ENCODE data around the gene MRPS18A. TPM values are rescaled to one million over a fixed set of nuclear protein-coding genes. Genes with fewer than 3 reads are reported as not detected.

The MRPS18A gene
- total and polyA plus RNA-seq, 2 of the 13 experiments (the other 11 are each of a cell fraction or from before 2014, with no cell fraction given): 87.8 to 89.1 TPM

GRCh38 chr6:43671801-43672690 is 15.5 kb downstream of the MRPS18A start:
- POLR2A ChIA-PET: interaction anchor here (0.8 to 7.5 kb wide), 19 partner anchors 12 to 575 kb away, joined by 3 to 55 read pairs (median 4); partner anchors contain the start of genes GTPBP2, HSP90AB1, MAD2L1BP and MRPS18A
- 11% methylated on average over 8 of the region's 16 CpGs for WGBS (ENCODE audit: low lambda C conversion rate)
- H3K9ac ChIP-seq (ENCODE audit: insufficient read depth, low read depth, low read length): peak overlapping the region; percentile 7; the same call in 1 of the 2 replicates
- no peak overlapping the region for H2AFZ ChIP-seq (ENCODE audit: low read length)
- peaks cover 70% of the 10 kb centered on the region for H3K4me1 ChIP-seq (ENCODE audit: insufficient read depth, low read length)
- H3K36me3 ChIP-seq (replicated peaks in 1 of 2; ENCODE audit: control insufficient read depth in 1 of 2, insufficient read depth in 2 of 2, low read length in 2 of 2): peaks cover 32 to 50% of the 10 kb centered on the region in 2 experiments
- in situ Hi-C loops (cut with HindIII; ENCODE audit: extremely low pct_ligation_motif_present, low pct_unique_long_range_greater_than_20kb) (no loop called here), intact Hi-C loops (cut with micrococcal nuclease; ENCODE audit: unreplicated experiment) (loop anchor here (1.0 to 2.0 kb wide), 3 partner anchors 15 to 41 kb away; partner anchors contain the start of gene MRPS18A)
- no TSS peak for BruUV-seq (replicated peaks)
- no peaks in the 10 kb centered on the region for H4K20me1 ChIP-seq (ENCODE audit: insufficient read depth, low read length)
- H3K4me3 ChIP-seq (replicated peaks in 1 of 3; ENCODE audit: insufficient read depth in 1 of 3, low read depth in 2 of 3, low read length in 3 of 3): peak overlapping the region in 2 of 3 experiments; percentile 13 to 44; a peak in 3 of 6 replicates
- H3K27me3 ChIP-seq (ENCODE audit: control insufficient read depth in 1 of 2, insufficient read depth in 2 of 2, low read length in 2 of 2): no peaks in the 10 kb centered on the region
- CTCF ChIA-PET (ENCODE audit: low intra/inter-chr PET ratio, low total read pairs): no interaction called here
- peak; percentile 63 for ATAC-seq
- FAIRE-seq: peak; percentile 89
- H3K9me3 ChIP-seq (ENCODE audit: low read length): no peaks in the 10 kb centered on the region
- DNase-seq (ENCODE audit: low spot score): peak; percentile 88
- peak overlapping the region; percentile 68 for H3K27ac ChIP-seq (ENCODE audit: extremely low read length, insufficient read depth, low read length)
- peak overlapping the region; percentile 70 for H3K4me2 ChIP-seq (ENCODE audit: low read depth, low read length)
- no peaks in the 10 kb centered on the region for H3K79me2 ChIP-seq (ENCODE audit: insufficient read depth, low read length)
- peak; percentile 70 for TF ChIP-seq NCOA2 (CRISPR knock-in tag; IDR thresholded peaks at IDR 0.05)
- TF ChIP-seq RFX5 (IDR thresholded peaks at IDR 0.05; ENCODE audit: low read depth, low read length): 0 out of 2 replicates have a peak, but pooled peaks have one; percentile 10
- peak; percentile 83 for TF ChIP-seq ZGPAT (CRISPR knock-in tag; IDR thresholded peaks at IDR 0.05)
- peak; percentile 50 for TF ChIP-seq SKI (IDR thresholded peaks at IDR 0.05; ENCODE audit: partially characterized antibody)
- TF ChIP-seq ZFP36 (IDR thresholded peaks at IDR 0.05; ENCODE audit: borderline replicate concordance, low read depth, low read length, partially characterized antibody): peak; percentile 20
- peak; percentile 7; the same call in 1 of the 2 replicates for TF ChIP-seq TAF1 (CRISPR knock-in tag; IDR thresholded peaks at IDR 0.05)
- TF ChIP-seq MEIS1 (CRISPR knock-in tag; IDR thresholded peaks at IDR 0.05; ENCODE audit: borderline replicate concordance): peak; percentile 88
- TF ChIP-seq TFDP1 (CRISPR knock-in tag; IDR thresholded peaks at IDR 0.05; ENCODE audit: borderline replicate concordance): no peak
- TF ChIP-seq ZNF883 (CRISPR knock-in tag; IDR thresholded peaks at IDR 0.05; ENCODE audit: not compliant biosample characterization): peak; percentile 62
- TF ChIP-seq TRAFD1 (CRISPR knock-in tag; IDR thresholded peaks at IDR 0.05; ENCODE audit: borderline replicate concordance): no peak
- TF ChIP-seq ATRX (CRISPR knock-in tag; IDR thresholded peaks at IDR 0.05; ENCODE audit: borderline replicate concordance): no peak
- TF ChIP-seq CREM (IDR thresholded peaks at IDR 0.05): peak; percentile 66; the same call in 1 of the 2 replicates
- no peak for TF ChIP-seq CREM (CRISPR knock-in tag; IDR thresholded peaks at IDR 0.05)
- TF ChIP-seq MYPOP (CRISPR knock-in tag; IDR thresholded peaks at IDR 0.05): peak; percentile 25; the same call in 1 of the 2 replicates
- peak; percentile 93 for TF ChIP-seq SALL1 (CRISPR knock-in tag; IDR thresholded peaks at IDR 0.05)

Measured in HepG2 (cell line).